ENCODE measurements around the gene MLPH.

GRCh38 chr2:237541243-237541642, 54.2 kb downstream of the MLPH start:
- TF ChIP-seq ESRRA (IDR thresholded peaks at IDR 0.05; ENCODE audit: borderline replicate concordance, low read depth) (no peak), MCM7 (IDR thresholded peaks at IDR 0.05) (no peak), C11orf30 (IDR thresholded peaks at IDR 0.05; ENCODE audit: low read depth) (no peak), WHSC1 (IDR thresholded peaks at IDR 0.05; ENCODE audit: low read length) (no peak), ZNF121 (CRISPR knock-in tag; conservative IDR thresholded peaks at IDR 0.05) (no peak), NFXL1 (CRISPR knock-in tag; IDR thresholded peaks at IDR 0.05) (no peak), BRF1 (IDR thresholded peaks at IDR 0.05; ENCODE audit: borderline replicate concordance, extremely low read depth, insufficient read length) (no peak), ZFP36 (IDR thresholded peaks at IDR 0.05; ENCODE audit: low read depth, low read length, partially characterized antibody) (no peak), ATF2 (CRISPR knock-in tag; IDR thresholded peaks at IDR 0.05) (no peak), STAG1 (CRISPR knock-in tag; IDR thresholded peaks at IDR 0.05; ENCODE audit: borderline replicate concordance) (no peak), CTCF (IDR thresholded peaks at IDR 0.05 in 2 of 3, conservative IDR thresholded peaks at IDR 0.05 in 1 of 3; ENCODE audit: insufficient read depth in 2 of 3, low read depth in 1 of 3, low read length in 3 of 3) (no peak), RBM34 (IDR thresholded peaks at IDR 0.05; ENCODE audit: borderline replicate concordance, insufficient read depth, low read length) (no peak)

All from K562 (cell line).